DMS153 treated with DMSO at 0.1 percent for 48 hours (cell line): ENCODE data around the gene RACK1.
"Not testable (repeated sequence)": the region's sequence is repeated elsewhere in the genome, so short reads cannot be mapped to it uniquely, and the experiment has no call there.

Experiments used
- DNase-seq: peaks from one replicate; lab custom pipeline; 2025; ENCODE audit not compliant: unreplicated experiment; lab: John Stamatoyannopoulos, UW

RACK1 gene

DNA sequence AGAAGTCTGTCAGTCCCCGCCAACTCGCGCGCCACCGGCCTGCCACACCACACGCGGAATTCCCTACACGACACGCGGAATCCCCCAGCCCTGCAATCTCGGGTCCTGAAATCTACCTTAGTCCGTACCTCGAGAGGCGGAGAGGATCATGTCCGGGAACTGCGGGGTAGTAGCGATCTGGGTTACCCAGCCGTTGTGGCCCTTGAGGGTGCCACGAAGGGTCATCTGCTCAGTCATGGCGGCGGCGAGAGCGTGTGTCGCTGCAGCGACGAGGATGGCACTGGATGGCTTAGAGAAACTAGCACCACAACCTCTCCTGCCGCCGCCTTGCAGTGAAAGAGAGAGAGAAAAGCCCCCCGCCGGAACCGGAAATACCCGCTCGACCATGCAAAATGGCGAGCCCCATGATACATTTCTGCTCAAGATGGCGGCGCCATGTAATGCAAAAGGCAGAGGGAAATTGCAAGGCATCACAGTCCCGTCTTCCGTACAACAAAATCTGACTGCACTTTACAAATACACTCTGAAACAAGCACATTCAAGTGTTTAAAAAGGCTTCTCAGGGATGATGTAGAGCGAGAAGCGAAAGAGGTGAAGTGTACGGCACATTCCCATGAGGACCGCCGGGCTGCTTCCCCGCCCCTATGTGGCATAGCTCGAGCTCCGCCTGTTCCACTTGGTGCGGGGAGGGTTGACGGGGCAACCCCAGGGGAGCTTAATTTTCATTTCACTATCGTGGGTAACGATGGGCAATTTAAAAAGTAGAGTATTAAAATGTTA lies at the start of gene RACK1:
Gene RACK1 (minus strand): TSS at position 343 of the 780 bp plus-strand sequence. CDS start 106 bp downstream, at position 237.
- no peak for DNase-seq

DNA sequence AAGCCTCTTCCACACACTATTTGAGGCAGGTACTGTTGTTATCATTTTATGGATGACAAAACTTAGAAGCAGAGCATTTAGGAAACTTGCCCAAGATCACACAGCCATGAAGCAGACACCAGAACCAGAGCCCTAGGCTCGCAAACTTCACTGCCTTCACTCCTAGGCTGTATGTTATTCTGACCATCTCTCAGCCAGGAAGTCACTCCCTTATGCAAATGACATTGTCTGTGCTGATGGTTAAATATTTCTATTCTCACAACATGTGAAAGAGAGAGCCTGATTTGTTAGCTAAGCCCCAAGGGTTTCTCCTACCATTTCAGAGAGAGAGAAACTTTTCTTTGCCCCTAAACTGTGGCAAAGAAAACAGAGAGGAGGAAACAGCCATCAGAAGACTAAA lies 43.6 kb upstream of the RACK1 start:
- not testable (repeated sequence) for DNase-seq

DNA sequence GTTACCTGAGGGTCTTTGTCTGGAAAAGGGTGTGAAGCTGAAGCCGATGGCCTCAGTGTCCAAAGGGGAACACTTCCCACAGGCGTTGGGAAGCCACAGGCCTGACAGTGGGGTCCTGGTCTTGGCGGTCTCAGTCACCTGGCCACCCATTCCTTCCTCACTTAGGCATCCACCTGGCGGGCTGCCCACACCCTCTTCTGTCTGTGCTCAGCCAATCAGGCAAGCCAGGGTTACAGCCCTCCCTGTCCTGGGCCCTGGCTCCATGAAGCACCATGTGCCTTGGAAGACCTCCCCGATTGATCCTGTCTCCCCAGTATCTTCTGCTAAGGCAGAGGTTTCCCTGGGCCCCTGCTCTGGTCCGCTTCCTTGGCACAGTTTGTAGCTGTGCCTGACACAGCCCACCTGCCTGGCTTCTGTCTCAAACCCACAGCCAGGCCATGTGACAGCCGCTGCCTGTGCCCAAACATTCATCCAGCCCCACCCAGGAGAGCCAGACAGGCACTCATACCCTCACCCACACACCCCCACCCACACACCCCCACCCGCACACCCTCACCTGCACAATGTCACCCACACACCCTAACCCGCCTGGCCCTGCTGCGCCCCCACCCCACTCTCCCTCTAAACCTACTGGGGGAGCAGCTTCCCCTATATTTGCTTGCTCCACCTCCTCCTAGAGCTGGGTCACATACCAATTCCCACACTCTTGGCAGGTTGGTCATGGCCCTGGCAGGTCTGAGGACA lies 42.4 kb upstream of the RACK1 start:
- DNase-seq = not testable (repeated sequence)

DNA sequence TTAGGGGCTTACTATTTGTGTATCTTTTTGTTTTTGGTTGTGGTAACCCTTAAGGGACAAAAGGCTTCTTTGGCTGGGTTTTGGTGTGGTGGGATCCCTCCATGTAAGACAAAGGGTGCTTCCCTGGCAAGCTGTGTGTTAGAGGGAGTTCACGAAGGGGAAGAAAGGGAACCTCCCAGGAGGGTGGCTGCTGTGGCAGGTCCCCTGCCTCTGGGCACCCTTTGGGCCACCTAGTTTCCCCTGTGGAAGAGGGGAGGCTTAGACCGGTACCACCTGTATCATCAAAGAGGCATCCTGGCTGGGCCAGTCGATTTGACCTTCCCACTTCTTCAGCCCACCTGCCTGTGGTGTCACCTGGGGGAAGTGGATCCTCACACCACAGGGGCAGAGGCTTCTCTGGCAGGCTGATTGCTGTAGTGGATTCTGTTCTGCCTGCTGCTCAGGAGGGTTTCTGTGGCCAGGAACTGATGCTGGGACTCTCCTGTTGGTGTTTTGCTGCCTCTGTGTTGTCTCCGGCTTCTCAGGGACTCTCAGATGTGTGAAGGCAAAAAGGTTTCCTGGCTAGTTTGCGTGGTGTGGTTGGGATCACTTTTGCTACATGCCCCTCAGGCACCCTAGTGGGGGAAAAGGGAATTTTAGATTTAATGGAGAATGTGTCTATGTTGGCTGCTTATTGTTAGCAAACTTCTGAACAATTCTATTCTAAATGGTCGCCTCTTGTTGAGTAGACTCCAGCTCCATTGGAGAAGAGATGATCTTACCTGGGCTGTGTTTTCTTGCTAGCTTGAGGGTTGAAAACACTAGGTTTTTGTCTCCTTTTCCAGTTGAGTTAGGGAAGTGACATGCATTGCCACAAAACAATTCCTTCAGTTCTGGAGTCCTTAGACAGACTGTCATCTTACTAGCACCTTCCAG lies 40.4 kb upstream of the RACK1 start:
- not testable (repeated sequence) for DNase-seq

DNA sequence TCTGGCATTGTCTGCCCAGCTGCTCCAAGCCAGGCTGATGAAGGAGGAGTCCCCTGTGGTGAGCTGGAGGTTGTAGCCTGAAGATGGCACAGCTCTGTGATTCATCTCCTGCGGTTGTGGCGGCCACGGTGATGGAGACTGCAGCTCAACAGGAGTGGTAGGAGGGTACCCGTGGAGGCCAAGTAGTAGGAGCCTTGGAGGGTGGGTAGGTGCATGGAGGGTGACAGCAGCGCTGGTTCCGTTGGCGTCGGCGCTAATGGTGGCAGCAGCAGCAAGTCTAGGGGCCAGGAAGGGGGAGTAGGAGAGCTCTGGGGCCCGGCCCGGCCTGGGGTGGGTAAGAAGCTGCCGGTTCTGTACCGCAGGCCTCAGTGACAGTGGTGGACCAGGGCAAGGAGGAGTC lies 39.6 kb upstream of the RACK1 start:
- DNase-seq = no peak

DNA sequence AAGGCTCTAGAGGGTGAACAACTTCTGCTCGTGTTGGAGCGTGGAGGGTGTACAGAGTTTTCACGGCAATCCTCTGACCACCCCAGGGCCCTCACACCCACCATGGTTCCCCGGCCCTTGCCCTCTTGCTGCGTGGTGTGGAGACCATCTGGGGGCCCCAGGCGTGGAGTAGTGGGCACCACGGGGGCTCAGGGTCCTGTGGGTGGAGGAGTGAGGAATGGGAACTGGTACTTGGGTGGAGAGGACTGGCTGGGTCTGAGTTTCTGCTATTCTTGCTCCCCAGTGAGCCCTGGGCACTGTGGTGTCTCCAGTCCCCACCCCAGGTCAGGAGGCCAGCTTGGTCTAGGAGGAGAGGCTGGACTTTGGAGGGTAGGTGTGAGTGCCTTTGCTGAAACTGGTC lies 39.2 kb upstream of the RACK1 start:
- DNase-seq = no peak

DNA sequence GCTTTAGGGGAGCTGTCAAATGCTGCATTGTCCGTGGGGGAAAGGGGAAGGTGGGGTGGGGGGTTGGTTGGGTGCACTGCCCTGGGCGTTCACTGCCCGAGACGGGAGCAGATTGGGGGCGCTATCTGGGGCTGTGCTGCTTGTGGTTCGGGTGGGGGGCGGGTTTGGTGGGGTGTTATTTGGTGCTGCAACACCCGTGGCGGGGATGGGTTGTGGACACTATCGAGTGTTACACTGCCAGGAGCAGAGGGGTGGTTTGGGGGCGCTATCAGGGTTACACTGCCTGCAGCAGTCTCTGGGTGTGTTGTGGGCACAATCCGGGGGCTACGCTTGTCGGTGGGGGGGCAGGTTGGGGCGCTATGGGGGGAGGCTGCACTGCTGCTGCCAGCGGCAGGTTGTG lies 38.7 kb upstream of the RACK1 start:
- not testable (repeated sequence) for DNase-seq

DNA sequence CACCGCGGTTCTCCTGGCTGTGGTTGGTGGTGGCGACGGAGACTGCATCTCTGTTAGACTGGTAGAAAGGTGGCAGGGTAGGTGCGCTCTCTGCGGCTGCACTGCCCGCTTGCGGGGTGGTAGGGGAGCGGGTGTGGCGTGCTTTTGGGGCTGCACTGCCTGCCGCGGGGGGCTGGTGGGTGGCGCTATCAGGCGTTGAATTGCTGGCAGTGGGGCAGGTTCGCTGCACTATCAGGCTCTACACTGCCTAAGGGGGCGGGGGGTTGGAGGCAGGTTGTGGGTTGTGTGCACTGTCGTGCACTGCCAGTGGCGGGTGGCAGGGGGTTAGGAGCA lies 38.2 kb upstream of the RACK1 start:
- DNase-seq = no peak

DNA sequence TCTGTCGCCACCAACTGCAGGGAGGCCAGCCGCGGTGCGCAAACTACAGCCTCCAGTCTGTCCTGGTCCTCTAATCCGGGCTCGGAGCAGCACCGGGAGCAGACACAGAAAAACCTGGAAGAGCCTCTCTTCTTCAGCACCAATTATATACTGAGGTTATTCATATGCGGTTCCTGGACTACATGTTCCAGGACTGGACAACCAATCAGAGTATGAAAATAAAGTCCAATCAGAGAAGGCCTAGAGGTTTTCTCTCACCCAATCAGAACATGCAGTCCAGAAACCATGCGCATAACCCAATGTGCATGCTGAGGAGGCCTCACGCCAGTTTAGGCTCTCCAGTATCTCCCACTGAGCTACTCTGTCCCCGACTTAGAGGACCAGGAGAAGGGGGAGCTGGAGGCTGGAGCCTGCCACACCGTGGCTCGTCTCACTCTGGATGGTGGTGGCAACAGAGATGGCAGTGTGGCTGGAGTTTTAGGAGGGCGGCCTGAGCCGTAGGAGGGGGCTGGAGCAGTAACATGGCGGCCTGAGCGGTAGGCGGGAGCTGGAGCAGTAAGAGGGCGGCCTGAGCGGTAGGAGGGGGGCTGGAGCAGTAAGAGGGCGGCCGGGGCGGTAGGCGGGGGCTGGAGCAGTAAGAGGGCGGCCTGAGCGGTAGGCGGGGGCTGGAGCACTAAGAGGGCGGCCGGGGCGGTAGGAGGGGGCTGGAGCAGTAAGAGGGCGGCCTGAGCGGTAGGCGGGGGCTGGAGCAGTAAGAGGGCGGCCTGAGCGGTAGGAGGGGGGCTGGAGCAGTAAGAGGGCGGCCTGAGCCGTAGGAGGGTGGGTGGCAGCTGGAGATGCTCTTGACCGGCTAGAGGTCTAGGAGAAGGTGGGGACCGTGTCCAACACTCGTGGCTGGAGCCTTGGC lies 37.6 kb upstream of the RACK1 start:
- DNase-seq = no peak

DNA sequence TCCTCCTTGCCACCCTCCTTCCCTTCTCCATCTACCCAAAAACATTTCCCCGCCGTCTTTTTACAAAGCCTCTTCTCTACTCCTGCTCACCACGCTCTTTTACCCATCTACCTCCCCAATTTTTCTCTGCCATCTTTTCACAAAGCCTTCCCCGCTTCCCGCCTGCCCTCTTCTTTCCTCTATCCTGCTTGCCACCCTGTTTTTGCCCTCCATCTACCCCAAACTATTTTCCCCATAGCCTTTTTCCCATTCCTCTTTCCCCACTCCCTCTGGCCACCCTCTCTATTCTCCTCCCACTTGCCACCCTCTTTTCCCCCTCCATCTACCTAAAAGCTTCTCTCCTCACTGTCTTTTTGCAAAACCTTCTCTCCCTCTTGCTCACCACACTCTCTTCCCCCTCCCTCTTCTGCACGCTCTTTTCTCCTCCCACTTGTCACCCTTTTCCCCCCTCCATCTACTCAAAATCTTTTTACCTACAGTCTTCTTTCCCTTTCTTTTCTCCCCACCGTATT lies 36.6 kb upstream of the RACK1 start:
- no peak for DNase-seq

DNA sequence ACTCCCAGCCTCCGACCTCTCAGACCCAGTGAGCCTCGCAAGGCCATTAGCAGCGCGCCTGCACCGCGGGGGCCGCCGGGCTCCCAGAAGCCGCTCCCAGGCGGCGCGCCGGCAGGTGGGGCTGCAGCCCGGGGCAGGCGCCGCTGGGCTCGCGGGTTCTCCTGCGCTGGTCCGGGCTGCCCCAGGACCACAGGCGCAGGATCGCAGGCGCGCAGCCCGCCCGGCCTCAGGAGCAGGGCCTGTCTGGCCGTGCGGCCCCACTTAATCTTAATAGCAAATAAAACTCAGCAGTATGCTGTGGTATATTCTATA lies 29.7 kb upstream of the RACK1 start:
- DNase-seq = not testable (repeated sequence)

DNA sequence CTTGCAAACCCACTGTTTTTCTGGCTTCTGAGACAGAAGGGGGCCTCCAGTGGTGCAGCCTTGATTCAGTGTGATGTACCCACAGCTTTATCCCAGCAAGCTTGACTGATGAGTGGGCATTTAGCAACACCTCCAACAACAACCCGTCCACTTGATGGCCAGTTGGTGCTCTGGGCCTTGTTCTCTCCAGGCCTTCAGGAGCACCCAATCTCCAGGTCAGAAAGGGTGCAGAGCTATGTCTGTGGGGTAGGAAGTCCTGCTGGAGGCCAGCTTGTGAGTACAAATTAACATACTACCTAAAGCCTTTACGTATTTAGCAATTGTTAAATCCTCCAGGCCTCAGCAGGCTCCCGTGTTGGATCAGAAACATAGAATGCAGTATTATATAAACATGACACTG lies 27.4 kb upstream of the RACK1 start:
- no peak for DNase-seq

DNA sequence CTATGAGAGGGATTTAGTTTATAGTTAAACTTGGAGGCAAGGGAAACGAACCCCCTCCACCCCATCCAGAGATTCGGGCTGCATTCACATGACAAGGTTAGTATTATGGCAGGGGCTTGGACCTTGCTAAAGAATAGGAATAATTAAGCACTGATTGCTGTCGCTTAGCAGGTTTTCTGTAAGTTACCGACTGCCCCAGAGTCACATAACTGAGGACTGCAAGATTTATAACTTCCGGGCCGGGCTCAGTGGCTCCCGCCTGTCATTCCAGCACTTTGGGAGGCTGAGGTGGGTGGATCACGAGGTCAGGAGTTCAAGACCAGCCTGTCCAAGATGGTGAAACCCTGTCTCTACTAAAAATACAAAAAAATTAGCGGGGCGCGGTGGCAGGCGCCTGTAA lies 24.2 kb upstream of the RACK1 start:
- DNase-seq = not testable (repeated sequence)

DNA sequence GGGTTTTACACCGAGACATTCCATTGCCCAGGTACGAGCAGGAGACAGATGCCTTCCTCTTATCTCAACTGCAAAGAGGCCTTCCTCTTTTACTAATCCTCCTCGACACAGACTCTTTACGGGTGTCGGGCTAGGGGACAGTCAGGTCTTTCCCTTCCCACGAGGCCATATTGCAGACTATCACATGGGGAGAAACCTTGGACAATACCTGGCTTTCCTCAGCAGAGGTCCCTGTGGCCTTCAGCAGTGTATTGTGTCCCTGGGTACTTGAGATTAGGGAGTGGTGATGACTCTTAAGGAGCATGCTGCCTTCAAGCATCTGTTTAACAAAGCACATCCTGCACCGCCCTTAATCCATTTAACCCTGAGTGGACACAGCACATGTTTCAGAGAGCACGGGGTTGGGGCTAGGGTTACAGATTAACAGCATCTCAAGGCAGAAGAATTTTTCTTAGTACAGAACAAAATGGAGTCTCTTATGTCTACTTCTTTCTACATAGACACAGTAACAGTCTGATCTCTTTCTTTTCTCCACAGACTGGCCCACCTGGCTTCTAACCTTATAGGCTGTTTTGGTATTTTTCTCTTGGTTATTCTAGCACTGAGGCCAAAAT lies 23.7 kb upstream of the RACK1 start:
- DNase-seq = not testable (repeated sequence)

DNA sequence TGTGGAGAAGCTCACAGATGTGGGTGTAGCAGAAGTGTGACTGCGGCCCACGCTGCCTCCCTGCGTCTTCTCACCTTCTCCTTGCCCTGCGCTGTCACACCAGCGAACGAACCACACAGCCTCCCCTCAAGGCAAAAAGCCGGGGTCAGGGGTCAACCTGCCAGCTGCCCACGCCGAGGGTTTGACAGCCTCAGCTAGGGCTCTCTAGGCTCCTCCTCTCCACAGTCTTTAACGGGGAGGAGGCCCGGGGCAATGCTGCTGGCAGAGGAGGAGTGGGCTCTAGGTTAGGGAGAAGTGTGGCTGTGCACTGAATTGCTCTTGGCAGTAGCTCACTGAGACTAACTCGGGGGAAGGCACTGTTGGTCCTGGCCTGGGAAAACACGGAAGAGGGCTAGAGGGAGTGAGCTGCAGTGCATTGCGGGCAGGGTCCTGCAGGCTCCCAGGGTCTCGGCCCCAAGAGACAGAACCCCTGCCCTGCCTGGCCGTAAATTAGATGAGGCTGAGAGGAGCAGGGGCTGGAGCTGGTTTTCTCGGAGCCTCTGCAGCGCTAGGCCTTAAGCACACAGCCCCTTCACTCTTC lies 21.5 kb upstream of the RACK1 start:
- no peak for DNase-seq

DNA sequence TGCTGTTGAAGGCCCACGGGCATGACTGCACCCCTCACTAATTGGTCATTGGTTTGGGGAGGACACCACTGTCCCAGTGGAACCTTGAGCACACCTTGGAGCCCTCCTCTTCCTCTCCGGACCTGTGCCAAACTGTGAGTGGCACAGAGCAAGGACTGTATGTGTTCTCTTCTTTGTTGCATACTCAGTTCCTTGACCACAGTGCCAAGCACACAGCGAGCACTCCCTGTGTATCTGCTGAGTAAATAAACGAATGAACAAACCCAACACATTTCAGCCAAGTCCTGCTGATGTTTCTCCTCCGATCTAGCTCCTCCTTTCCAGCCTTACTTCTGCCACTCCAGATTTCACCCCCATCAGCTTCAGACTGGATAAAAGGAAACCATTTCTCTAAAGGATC lies 19.9 kb upstream of the RACK1 start:
- DNase-seq = no peak

DNA sequence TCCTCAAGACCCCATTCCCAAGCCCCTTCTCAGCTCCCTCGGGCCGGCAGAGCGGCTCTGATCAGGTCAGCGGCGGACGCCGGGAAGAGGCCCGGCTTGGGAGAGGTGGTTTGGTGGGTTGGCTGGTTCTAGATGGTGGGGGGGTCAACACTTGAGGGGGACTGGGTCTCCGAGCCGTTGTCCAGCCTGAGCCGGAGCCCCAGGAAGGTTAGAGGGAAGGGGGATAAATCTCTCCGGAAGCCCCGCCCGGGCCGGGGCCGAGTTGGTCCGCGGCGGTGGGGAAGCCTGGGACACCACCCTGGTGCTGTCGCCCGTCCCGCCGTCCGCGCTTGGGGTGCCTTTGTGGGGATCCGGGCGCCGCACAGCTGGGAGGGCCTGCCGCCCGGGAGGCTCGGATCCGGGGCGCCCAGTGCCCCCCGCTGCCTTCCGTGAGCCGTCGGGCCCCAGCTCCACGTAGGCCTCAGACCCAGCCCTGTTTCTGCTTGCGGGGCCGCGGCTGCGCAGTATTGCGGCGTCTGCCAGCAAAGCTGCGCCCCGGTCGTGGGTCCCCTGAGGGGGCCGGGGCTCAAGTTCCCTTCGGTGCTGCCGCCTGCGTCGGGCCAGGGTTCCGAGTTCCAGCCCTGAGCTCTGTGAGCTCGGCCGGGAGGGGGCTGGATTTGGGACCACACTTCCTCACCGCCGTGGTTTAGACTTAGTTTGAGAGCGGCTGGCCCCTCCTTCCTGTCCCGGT lies 17.8 kb upstream of the RACK1 start:
- no peak for DNase-seq

DNA sequence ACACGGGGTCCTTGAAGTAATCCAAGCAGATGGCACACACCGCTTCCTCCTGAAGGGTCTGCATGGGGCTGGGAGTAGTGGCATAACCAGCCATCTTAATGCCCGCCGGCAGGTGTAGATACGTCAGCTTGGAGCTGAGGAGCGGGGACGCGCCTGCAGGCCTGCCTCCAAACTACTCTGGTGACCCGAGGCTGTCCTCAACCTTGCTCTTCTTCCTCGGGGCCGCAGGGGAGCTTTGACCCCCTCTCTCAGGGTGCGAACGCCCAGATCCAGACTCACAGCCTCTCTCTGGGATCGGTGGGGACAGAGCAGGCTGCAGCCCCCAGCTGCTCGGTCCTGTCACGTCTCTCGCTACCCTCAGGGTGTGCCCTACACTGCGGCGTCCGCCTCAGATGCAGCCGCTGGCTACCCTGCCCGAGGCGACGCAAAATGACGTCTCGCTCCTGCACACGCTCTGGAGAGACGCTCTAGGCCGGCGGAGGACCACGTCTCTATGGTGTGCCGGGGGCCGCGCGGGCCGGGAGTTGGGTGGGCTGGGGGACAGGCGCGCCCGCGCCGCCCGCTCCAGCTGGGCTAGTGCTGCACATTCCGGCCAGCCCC lies 17.1 kb upstream of the RACK1 start, which contains the start of gene TRIM52:
Gene TRIM52 (minus strand): TSS at position 424 of the 600 bp plus-strand sequence. CDS start 330 bp downstream, at position 94.
- no peak for DNase-seq
